Activated T-cell treated with anti-CD3 and anti-CD28 coated beads for 1 hour (primary cell): ENCODE data around the gene TMEM63C.

Experiments used
- DNase-seq: peaks from one replicate; pipeline ENCODE4 v3.0.0-alpha.2; 2020; ENCODE audit warnings: low read depth

TMEM63C gene

GRCh38 chr14:77181603-77182437, at the start of gene TMEM63C:
Gene TMEM63C, plus strand, starts transcription at chr14:77181798. Its CDS starts 37,016 bp downstream, at chr14:77218814.
- peak; percentile 19 for DNase-seq

- no peak for DNase-seq
Observed at GRCh38 chr14:77131871-77132486, 49.6 kb upstream of the TMEM63C start.

GRCh38 chr14:77133720-77134338, 47.8 kb upstream of the TMEM63C start:
- peak; percentile 32 for DNase-seq

- DNase-seq, result no peak
Observed at GRCh38 chr14:77139022-77139421, 42.6 kb upstream of the TMEM63C start.

GRCh38 chr14:77139540-77140358, 41.8 kb upstream of the TMEM63C start:
- no peak for DNase-seq

GRCh38 chr14:77140359-77141213, 41.0 kb upstream of the TMEM63C start:
- no peak for DNase-seq

- DNase-seq, result no peak
Observed at GRCh38 chr14:77141214-77142004, 40.2 kb upstream of the TMEM63C start, which contains the start of gene ZDHHC22. Gene ZDHHC22, minus strand, starts transcription at chr14:77141791. Its CDS starts 2,053 bp downstream, at chr14:77139738.

GRCh38 chr14:77142005-77142800, 39.4 kb upstream of the TMEM63C start:
- DNase-seq, result no peak

- DNase-seq, result no peak
Observed at GRCh38 chr14:77143071-77143470, 38.5 kb upstream of the TMEM63C start.

- DNase-seq, result no peak
Observed at GRCh38 chr14:77144412-77145115, 37.0 kb upstream of the TMEM63C start.

- no peak for DNase-seq
Observed at GRCh38 chr14:77145975-77146740, 35.4 kb upstream of the TMEM63C start.

GRCh38 chr14:77148510-77149231, 32.9 kb upstream of the TMEM63C start:
- DNase-seq, result no peak

- DNase-seq, result no peak
Observed at GRCh38 chr14:77151245-77151644, 30.4 kb upstream of the TMEM63C start.

GRCh38 chr14:77151918-77152588, 29.5 kb upstream of the TMEM63C start:
- no peak for DNase-seq

GRCh38 chr14:77153802-77154201, 27.8 kb upstream of the TMEM63C start:
- no peak for DNase-seq

- no peak for DNase-seq
Observed at GRCh38 chr14:77154421-77154820, 27.2 kb upstream of the TMEM63C start.

- no peak for DNase-seq
Observed at GRCh38 chr14:77155083-77155482, 26.5 kb upstream of the TMEM63C start.
